Measurements from ENCODE around the gene RELN. TPM values are rescaled to one million over a fixed set of nuclear protein-coding genes. Genes with fewer than 3 reads are reported as not detected.

The RELN gene
- total RNA-seq, 1 donor from 2014 or later: 7.1 TPM

- peak; percentile 12 for DNase-seq (ENCODE audit: low read depth)
- H3K4me3 ChIP-seq (ENCODE audit: low read depth, low read length): no peak overlapping the region
- no peaks in the 10 kb centered on the region for H3K27me3 ChIP-seq (ENCODE audit: control insufficient read depth, insufficient read depth, low read length)
- TF ChIP-seq CTCF (IDR thresholded peaks at IDR 0.05; ENCODE audit: insufficient read depth, low read length, poor library complexity, severe bottlenecking): peak; percentile 52
- H3K36me3 ChIP-seq (ENCODE audit: control insufficient read depth, insufficient read depth, low read length): no peaks in the 10 kb centered on the region
Measured at GRCh38 chr7:103524042-103524907, 465.2 kb downstream of the RELN start.

- H3K4me3 ChIP-seq (ENCODE audit: low read depth, low read length): no peak overlapping the region
- no peaks in the 10 kb centered on the region for H3K36me3 ChIP-seq (ENCODE audit: control insufficient read depth, insufficient read depth, low read length)
- no peak for TF ChIP-seq CTCF (IDR thresholded peaks at IDR 0.05; ENCODE audit: insufficient read depth, low read length, poor library complexity, severe bottlenecking)
- H3K27me3 ChIP-seq (ENCODE audit: control insufficient read depth, insufficient read depth, low read length): no peaks in the 10 kb centered on the region
- no peak for DNase-seq (ENCODE audit: low read depth)
Measured at GRCh38 chr7:103521937-103522336, 467.5 kb downstream of the RELN start.

- no peak for DNase-seq (ENCODE audit: low read depth)
- TF ChIP-seq CTCF (IDR thresholded peaks at IDR 0.05; ENCODE audit: insufficient read depth, low read length, poor library complexity, severe bottlenecking): no peak
Measured at GRCh38 chr7:103504505-103505135, 484.8 kb downstream of the RELN start.

GRCh38 chr7:103501206-103501605, 488.3 kb downstream of the RELN start:
- TF ChIP-seq CTCF (IDR thresholded peaks at IDR 0.05; ENCODE audit: insufficient read depth, low read length, poor library complexity, severe bottlenecking): no peak
- Histone ChIP-seq H3K4me3 (ENCODE audit: low read depth, low read length) (no peak overlapping the region), H3K27me3 (ENCODE audit: control insufficient read depth, insufficient read depth, low read length) (no peaks in the 10 kb centered on the region), H3K36me3 (ENCODE audit: control insufficient read depth, insufficient read depth, low read length) (no peaks in the 10 kb centered on the region)
- no peak for DNase-seq (ENCODE audit: low read depth)

More at GRCh38 chr7:103504505-103505135, 484.8 kb downstream of the RELN start:
- H3K36me3 ChIP-seq (ENCODE audit: control insufficient read depth, insufficient read depth, low read length): no peaks in the 10 kb centered on the region
- H3K4me3 ChIP-seq (ENCODE audit: low read depth, low read length): no peak overlapping the region
- H3K27me3 ChIP-seq (ENCODE audit: control insufficient read depth, insufficient read depth, low read length): no peaks in the 10 kb centered on the region

GRCh38 chr7:103499976-103500375, 489.5 kb downstream of the RELN start:
- H3K27me3 ChIP-seq (ENCODE audit: control insufficient read depth, insufficient read depth, low read length): no peaks in the 10 kb centered on the region
- DNase-seq (ENCODE audit: low read depth): no peak
- no peak overlapping the region for H3K4me3 ChIP-seq (ENCODE audit: low read depth, low read length)
- no peak for TF ChIP-seq CTCF (IDR thresholded peaks at IDR 0.05; ENCODE audit: insufficient read depth, low read length, poor library complexity, severe bottlenecking)
- no peaks in the 10 kb centered on the region for H3K36me3 ChIP-seq (ENCODE audit: control insufficient read depth, insufficient read depth, low read length)
